ENCODE measurements around the gene MCRS1. TPM values are rescaled to one million over a fixed set of nuclear protein-coding genes. Genes with fewer than 3 reads are reported as not detected.
A peak's percentile ranks its signal among the peaks of the same experiment; 100 is the strongest.

Gene MCRS1
- total RNA-seq, 1 donor from 2014 or later: 50.0 TPM

DNA sequence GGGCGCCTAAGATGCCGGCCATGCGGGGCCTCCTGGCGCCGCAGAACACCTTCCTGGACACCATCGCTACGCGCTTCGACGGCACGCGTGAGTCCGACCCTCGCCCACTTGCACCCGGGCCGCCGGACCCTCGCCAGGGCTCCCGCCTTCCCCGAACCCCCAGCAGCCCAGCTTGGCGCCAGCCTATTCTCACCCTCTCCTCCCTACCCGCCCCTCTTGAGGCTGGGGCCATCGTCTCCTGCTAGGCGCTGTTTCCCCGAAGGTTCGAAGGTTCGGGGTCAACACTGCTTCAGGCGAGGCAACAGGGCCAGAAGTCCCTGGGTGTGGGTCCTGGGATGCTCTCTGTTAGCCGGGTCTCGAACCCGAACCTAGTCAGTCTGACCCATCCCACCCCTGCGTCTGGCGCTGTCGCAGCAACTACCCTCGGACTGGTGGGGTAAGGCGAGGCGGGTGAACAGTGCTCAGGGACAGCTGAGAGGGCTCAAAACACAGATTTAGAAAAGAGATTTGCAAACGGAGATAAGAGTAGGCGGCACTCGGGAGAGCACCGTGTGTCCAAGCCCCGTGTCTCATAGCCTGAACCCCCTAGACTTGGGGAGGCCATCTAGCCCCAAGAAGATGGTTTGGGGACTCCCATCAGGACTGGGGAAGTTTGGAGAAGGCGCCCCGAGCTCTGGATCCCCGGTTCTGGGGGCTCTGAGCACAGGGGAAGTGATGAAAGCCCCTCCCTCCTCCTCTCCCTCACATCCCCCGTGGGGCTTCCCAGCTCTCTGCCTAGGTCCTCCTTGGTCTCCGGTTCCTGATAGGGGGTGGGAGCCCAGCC is 28.3 kb downstream of the MCRS1 start:
- peak overlapping the region; percentile 59 for H3K4me3 ChIP-seq
- intact Hi-C loops (cut with DNase I): no loop called here
- no peak for ATAC-seq
- no peak for DNase-seq
- no peak overlapping the region for H3K27ac ChIP-seq
- TF ChIP-seq CTCF (IDR thresholded peaks at IDR 0.05): no peak
- H3K27me3 ChIP-seq (ENCODE audit: low read depth): peaks cover 56% of the 10 kb centered on the region
- no peaks in the 10 kb centered on the region for H3K9me3 ChIP-seq
- H3K36me3 ChIP-seq: no peaks in the 10 kb centered on the region
- peaks cover 16% of the 10 kb centered on the region for H3K4me1 ChIP-seq

DNA sequence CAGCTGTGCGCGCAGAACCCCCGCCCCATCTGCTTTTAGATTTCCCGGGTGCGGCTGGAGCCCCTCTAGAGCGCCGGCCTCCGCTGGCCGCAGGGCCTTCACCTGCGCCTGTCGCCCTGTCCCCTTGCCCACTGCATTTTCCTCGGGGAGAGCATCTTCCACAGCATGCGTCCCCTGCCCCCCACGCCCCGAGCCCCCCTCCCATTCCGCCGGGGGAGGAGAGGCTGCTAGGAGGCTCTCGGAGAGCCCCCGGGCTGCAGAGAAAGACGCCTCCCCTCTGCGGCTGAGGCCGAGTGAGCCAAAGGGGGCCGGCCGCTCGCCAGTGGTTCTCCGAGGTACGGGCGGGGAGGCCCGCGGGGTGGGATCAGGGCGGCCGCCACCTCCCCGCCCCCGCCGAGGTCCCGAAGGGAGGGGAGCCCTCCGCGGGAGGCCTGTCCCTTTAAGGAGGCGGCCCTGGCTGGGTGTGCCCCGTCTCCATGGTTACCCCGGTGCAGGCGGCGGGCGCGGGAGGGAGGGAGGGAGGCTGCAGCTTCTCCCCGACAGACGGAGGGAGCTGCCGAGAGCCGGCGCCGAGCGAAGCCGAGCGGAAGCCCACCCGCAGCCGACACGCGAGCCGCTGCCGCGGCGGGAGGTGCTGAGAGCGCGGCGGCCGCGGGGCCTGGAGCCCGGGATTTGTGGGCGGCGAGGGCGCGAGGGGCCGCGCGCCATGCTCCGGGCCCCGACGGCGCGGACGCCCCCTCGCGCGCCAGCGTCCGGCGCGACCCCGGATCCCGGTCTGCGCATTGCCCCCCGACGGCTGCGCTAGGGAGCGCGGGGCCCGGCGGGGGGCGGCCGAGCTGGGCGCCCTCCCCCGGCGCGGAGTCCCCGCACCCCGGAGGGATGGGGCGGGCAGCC is 29.2 kb downstream of the MCRS1 start, which contains the start of gene KCNH3:
Gene KCNH3 (plus strand): TSS at position 521 of the 894 bp plus-strand sequence. CDS start 387 bp downstream, outside the sequence.
- peaks cover 16% of the 10 kb centered on the region for H3K4me1 ChIP-seq
- H3K27me3 ChIP-seq (ENCODE audit: low read depth): peaks cover 56% of the 10 kb centered on the region
- intact Hi-C loops (cut with DNase I): no loop called here
- H3K36me3 ChIP-seq: no peaks in the 10 kb centered on the region
- TF ChIP-seq CTCF (IDR thresholded peaks at IDR 0.05): no peak
- DNase-seq: peak; percentile 89
- H3K9me3 ChIP-seq: no peaks in the 10 kb centered on the region
- peak within 1 kb of the TSS; percentile 59 for H3K4me3 ChIP-seq
- no peak within 1 kb of the TSS for H3K27ac ChIP-seq
- peak; percentile 83 to 86 for ATAC-seq

DNA sequence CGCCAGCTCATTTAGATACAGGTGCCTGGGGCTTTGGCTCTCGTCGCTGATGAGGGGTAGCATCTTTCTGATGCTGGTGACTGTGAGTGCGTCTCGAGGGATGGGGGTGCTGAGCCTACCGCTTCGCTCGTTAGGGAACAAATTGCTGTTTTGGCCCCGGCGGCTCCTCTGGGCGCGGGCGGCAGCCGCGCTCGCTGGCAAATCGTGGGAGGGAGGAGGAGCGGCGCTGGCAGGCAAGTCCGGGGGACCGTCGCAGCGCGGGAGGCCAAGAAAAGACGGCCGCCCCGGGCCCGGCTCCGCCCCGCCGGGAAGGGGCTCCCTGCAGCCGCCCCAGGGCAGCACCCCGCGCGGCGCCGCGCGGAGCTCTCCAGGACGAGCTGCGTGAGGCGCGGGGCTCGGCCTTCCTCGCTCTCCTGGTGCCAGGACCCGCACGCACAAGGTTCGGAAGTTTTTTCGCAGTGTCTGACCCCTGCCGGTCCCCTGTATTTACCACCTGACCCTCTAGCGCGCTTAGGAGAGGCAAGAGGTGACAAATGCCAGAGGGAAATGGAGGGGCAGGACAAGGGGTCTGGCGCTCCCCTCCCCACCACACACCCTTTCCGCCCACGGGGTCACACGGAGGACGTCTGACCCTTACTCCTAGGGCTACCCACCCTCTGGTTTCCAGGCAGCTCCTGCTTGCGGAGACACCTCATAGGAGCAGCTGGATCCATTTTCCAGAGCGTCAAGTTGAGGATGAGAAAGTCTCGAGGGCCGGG is 30.0 kb downstream of the MCRS1 start:
- TF ChIP-seq CTCF (IDR thresholded peaks at IDR 0.05): no peak
- Histone ChIP-seq H3K4me1 (peaks cover 16% of the 10 kb centered on the region), H3K9me3 (no peaks in the 10 kb centered on the region), H3K27me3 (ENCODE audit: low read depth) (peaks cover 48% of the 10 kb centered on the region), H3K36me3 (no peaks in the 10 kb centered on the region), H3K27ac (no peak overlapping the region), H3K4me3 (peak overlapping the region; percentile 59)
- DNase-seq (no peak), ATAC-seq (peak; percentile 35 to 44)
- intact Hi-C loops (cut with DNase I): no loop called here

- no peaks in the 10 kb centered on the region for H3K9me3 ChIP-seq
- intact Hi-C loops (cut with DNase I): no loop called here
- H3K36me3 ChIP-seq: no peaks in the 10 kb centered on the region
- H3K4me1 ChIP-seq: peaks cover 16% of the 10 kb centered on the region
- DNase-seq (no peak), ATAC-seq (no peak)
- no peak for TF ChIP-seq CTCF (IDR thresholded peaks at IDR 0.05)
- H3K27ac ChIP-seq: no peak overlapping the region
- peaks cover 48% of the 10 kb centered on the region for H3K27me3 ChIP-seq (ENCODE audit: low read depth)
- peak overlapping the region; percentile 59 for H3K4me3 ChIP-seq
Observed at GRCh38 chr12:49537231-49537751, 30.7 kb downstream of the MCRS1 start.
